ENCODE results near the gene RASL12.

DNA sequence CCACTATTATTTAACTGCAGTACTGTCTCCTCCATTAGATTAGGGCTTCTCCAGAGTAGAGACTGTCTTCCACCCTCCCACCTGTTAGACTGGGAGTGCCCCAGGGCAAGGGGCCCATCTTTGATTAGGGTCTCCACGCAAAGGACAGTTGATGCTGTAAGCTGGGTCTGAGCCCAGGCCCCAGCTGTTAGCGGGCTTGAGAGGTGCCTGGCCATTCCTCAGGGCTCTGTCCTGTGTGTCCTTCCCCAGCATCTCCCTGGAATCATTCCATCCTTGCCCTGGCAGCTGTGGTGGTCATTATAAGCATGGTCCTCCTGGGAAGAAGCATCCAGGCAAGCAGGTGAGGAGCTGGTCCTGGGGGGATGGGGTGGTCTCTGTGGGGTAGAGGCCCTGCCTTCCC lies 16.5 kb downstream of the RASL12 start:
- TF ChIP-seq, protein P1, sequence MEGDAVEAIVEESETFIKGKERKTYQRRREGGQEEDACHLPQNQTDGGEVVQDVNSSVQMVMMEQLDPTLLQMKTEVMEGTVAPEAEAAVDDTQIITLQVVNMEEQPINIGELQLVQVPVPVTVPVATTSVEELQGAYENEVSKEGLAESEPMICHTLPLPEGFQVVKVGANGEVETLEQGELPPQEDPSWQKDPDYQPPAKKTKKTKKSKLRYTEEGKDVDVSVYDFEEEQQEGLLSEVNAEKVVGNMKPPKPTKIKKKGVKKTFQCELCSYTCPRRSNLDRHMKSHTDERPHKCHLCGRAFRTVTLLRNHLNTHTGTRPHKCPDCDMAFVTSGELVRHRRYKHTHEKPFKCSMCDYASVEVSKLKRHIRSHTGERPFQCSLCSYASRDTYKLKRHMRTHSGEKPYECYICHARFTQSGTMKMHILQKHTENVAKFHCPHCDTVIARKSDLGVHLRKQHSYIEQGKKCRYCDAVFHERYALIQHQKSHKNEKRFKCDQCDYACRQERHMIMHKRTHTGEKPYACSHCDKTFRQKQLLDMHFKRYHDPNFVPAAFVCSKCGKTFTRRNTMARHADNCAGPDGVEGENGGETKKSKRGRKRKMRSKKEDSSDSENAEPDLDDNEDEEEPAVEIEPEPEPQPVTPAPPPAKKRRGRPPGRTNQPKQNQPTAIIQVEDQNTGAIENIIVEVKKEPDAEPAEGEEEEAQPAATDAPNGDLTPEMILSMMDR (conservative IDR thresholded peaks at IDR 0.05 in 1 of 2, IDR thresholded peaks at IDR 0.05 in 1 of 2; ENCODE audit: low read depth in 1 of 2, low read length in 2 of 2) = no peak
- no peak for TF ChIP-seq EZH2 (IDR thresholded peaks at IDR 0.05; ENCODE audit: low read length, missing control alignments)

All from fibroblast of lung (primary cell).